ENCODE results near the gene MSL3. TPM values are rescaled to one million over a fixed set of nuclear protein-coding genes. Genes with fewer than 3 reads are reported as not detected.

Gene MSL3
- polyA plus RNA-seq, 1 donor (not counting 4 experiments of a cell fraction or from before 2014, with no cell fraction given): 30.7 TPM

GRCh38 chrX:11766487-11766886, 8.4 kb downstream of the MSL3 start:
- TF ChIP-seq EZH2 (IDR thresholded peaks at IDR 0.05; ENCODE audit: low read length): no peak
- no peak for TF ChIP-seq CTCF (optimal IDR thresholded peaks at IDR 0.05 in 1 of 3, IDR thresholded peaks at IDR 0.05 in 1 of 3, conservative IDR thresholded peaks at IDR 0.05 in 1 of 3; ENCODE audit: extremely low read depth in 1 of 3, insufficient read depth in 2 of 3, low read length in 3 of 3)
- Histone ChIP-seq H3K27me3 (ENCODE audit: control insufficient read depth, extremely low read depth, insufficient read depth, low read length) (no peaks in the 10 kb centered on the region), H3K9me1 (ENCODE audit: control insufficient read depth, extremely low read depth, insufficient read depth, low read length) (no peaks in the 10 kb centered on the region), H4K20me1 (ENCODE audit: control insufficient read depth, extremely low read depth, insufficient read depth, low read length) (no peaks in the 10 kb centered on the region), H3K79me2 (ENCODE audit: control insufficient read depth, insufficient read depth, low read length) (no peaks in the 10 kb centered on the region), H2AFZ (ENCODE audit: control insufficient read depth, low read length) (no peak overlapping the region), H3K9ac (ENCODE audit: control insufficient read depth, extremely low read depth, insufficient read depth, low read length) (no peak overlapping the region), H3K9me3 (ENCODE audit: control insufficient read depth, low read depth, low read length) (no peaks in the 10 kb centered on the region), H3K36me3 (ENCODE audit: control insufficient read depth in 2 of 2, extremely low read depth in 1 of 2, insufficient read depth in 2 of 2, low read length in 2 of 2) (peaks cover 3 to 9% of the 10 kb centered on the region in 2 experiments), H3K27ac (ENCODE audit: control insufficient read depth, insufficient read depth, low read length) (no peak overlapping the region), H3K4me1 (ENCODE audit: control insufficient read depth, extremely low read depth, insufficient read depth, low read length) (no peaks in the 10 kb centered on the region), H3K4me3 (ENCODE audit: control insufficient read depth in 2 of 3, extremely low read depth in 1 of 3, insufficient read depth in 2 of 3, low read depth in 1 of 3, low read length in 3 of 3) (no peak overlapping the region), H3K4me2 (ENCODE audit: control insufficient read depth, extremely low read depth, insufficient read depth, low read depth, low read length) (no peak overlapping the region)
- no peak for FAIRE-seq
- no peak for DNase-seq (ENCODE audit: low read depth, low spot score)
- dilution Hi-C loops (cut with MboI; ENCODE audit: extremely low pct_ligation_motif_present, low sequenced_read_pairs): no loop called here

DNA sequence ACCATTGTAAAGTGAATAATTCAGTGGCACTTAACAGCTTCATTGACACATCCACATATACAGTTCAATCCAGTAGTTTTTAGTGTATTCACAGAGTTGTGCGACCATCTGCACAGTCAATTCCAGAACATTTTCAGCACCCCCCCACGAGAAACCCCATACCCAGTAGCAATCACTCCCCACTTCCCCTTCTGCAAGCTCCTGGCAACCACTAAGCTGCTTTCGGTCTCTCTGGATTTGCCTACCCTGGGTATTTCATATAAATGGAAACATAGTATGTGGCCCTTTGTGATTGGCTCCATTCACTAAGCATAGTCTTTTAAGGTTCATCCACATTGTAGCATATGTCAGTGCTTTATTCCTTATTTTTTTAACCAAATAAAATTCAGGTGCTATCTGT, 10.0 kb downstream of the MSL3 start:
- no peak overlapping the region for H3K4me3 ChIP-seq (ENCODE audit: control insufficient read depth in 2 of 3, extremely low read depth in 1 of 3, insufficient read depth in 2 of 3, low read depth in 1 of 3, low read length in 3 of 3)

More for the DNA sequence above, 10.0 kb downstream of the MSL3 start:
- Histone ChIP-seq H3K79me2 (ENCODE audit: control insufficient read depth, insufficient read depth, low read length) (no peaks in the 10 kb centered on the region), H2AFZ (ENCODE audit: control insufficient read depth, low read length) (no peak overlapping the region), H3K9me1 (ENCODE audit: control insufficient read depth, extremely low read depth, insufficient read depth, low read length) (no peaks in the 10 kb centered on the region), H3K27me3 (ENCODE audit: control insufficient read depth, extremely low read depth, insufficient read depth, low read length) (no peaks in the 10 kb centered on the region), H3K9me3 (ENCODE audit: control insufficient read depth, low read depth, low read length) (no peaks in the 10 kb centered on the region), H3K36me3 (ENCODE audit: control insufficient read depth in 2 of 2, extremely low read depth in 1 of 2, insufficient read depth in 2 of 2, low read length in 2 of 2) (peaks cover 3 to 9% of the 10 kb centered on the region in 2 experiments), H3K4me2 (ENCODE audit: control insufficient read depth, extremely low read depth, insufficient read depth, low read depth, low read length) (no peak overlapping the region), H4K20me1 (ENCODE audit: control insufficient read depth, extremely low read depth, insufficient read depth, low read length) (no peaks in the 10 kb centered on the region), H3K4me1 (ENCODE audit: control insufficient read depth, extremely low read depth, insufficient read depth, low read length) (no peaks in the 10 kb centered on the region), H3K27ac (ENCODE audit: control insufficient read depth, insufficient read depth, low read length) (no peak overlapping the region), H3K9ac (ENCODE audit: control insufficient read depth, extremely low read depth, insufficient read depth, low read length) (no peak overlapping the region)
- FAIRE-seq (no peak), DNase-seq (ENCODE audit: low read depth, low spot score) (no peak)
- TF ChIP-seq CTCF (optimal IDR thresholded peaks at IDR 0.05 in 1 of 3, IDR thresholded peaks at IDR 0.05 in 1 of 3, conservative IDR thresholded peaks at IDR 0.05 in 1 of 3; ENCODE audit: extremely low read depth in 1 of 3, insufficient read depth in 2 of 3, low read length in 3 of 3) (no peak), EZH2 (IDR thresholded peaks at IDR 0.05; ENCODE audit: low read length) (no peak)
- dilution Hi-C loops (cut with MboI; ENCODE audit: extremely low pct_ligation_motif_present, low sequenced_read_pairs): no loop called here

Data from keratinocyte (primary cell).